HepG2 (cell line): ENCODE results near the gene AZU1. TPM values are rescaled to one million over a fixed set of nuclear protein-coding genes. Genes with fewer than 3 reads are reported as not detected.
A peak's percentile ranks its signal among the peaks of the same experiment; 100 is the strongest.

Experiments
- ELF3 ChIP-seq: IDR thresholded peaks from 2 replicates; pipeline ENCODE4 v1.6.1; 2016; ENCODE audit warnings: missing genetic modification reagents, missing compliant biosample characterization
- LCORL ChIP-seq, 2 experiments: fragments of 450-650 bp in 1 of 2; sonication (generic) in 1 of 2; formaldehyde crosslinking in 1 of 2; IDR thresholded peaks; 2 replicates each; pipeline versions ENCODE4 v1.5.0 to v1.6.1; 2017 to 2020; ENCODE audit warnings: antibody characterized with exemption in 1 of 2, missing genetic modification reagents in 1 of 2
- ZNF563 ChIP-seq: sonication (generic); formaldehyde crosslinking; IDR thresholded peaks from 2 replicates; pipeline ENCODE4 v1.8.0; 2022; ENCODE audit warnings: mild to moderate bottlenecking, moderate library complexity, missing genetic modification reagents
- polyA plus RNA-seq, 8 experiments: library from polyadenylated mRNA; depleted of rRNA in 3 of 8; stranded (reverse) in 7 of 8; unstranded in 1 of 8; fragments of >200 nt; fragmentation: Illumina TruSeq in 4 of 8; extraction: Trizol in 4 of 8; gene quantifications; 2 replicates each; pipeline versions ENCODE4 v1.2.1 to v1.2.3, GENCODE V29; 2011 to 2016; ENCODE audit warnings: low read depth in 4 of 8, missing spikeins in 1 of 8, mixed read lengths in 1 of 8; ENCODE audit not compliant: insufficient read depth in 1 of 8
- total RNA-seq, 5 experiments: library from RNA; depleted of rRNA; stranded (reverse); fragments of >200 nt; fragmentation: Illumina TruSeq; extraction: Trizol; gene quantifications; 2 replicates each; pipeline ENCODE4 v1.2.3, GENCODE V29; 2016; ENCODE audit warnings: low read depth in 1 of 5
- TF ChIP-seq, protein P1 (sequence below): IDR thresholded peaks from 2 replicates; pipeline ENCODE4 v1.6.1; 2016; ENCODE audit warnings: low read depth, missing genetic modification reagents, missing compliant biosample characterization
- TF ChIP-seq, protein P2 (sequence below): sonication (generic); formaldehyde crosslinking; IDR thresholded peaks from 2 replicates; pipeline ENCODE4 v1.5.0; 2020; ENCODE audit warnings: missing genetic modification reagents

AZU1 gene
- total and polyA plus RNA-seq, 2 of the 13 experiments (the other 11 are each of a cell fraction or from before 2014, with no cell fraction given): not detected

DNA sequence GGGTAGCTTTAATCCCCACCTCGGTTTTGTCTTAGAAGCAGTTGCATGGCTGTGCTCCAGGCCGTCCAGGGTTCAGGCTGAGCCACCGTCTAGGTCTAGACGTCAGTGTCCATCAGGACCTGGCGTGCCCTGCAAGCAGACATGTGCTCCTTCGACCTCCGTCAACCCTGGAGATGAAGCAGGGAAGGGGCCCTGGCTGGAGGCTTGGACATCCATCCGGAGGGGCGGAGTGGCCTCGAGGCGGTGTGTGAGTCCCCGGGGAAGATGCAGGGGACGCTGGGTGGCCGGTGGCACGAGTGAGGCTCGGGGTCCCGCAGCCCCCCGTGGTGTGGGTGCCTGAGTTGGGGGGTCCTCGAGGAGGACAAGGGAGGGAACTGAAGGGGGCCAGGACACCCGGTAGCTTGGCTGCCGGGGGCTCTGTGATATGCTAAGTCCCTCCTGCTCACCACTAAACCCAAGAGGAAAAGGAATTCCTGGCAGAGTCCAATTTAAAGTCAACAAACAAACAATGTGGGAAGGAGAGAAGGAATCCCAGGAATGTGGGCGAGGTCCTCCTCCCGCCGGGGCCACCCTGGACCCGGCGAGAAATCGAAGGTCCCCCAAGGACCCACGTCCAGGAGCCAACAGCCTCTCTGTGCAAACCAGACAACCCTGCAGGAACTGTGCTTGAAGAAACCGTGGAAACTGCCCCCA lies 45.3 kb upstream of the AZU1 start (continued):
- TF ChIP-seq, protein P1, sequence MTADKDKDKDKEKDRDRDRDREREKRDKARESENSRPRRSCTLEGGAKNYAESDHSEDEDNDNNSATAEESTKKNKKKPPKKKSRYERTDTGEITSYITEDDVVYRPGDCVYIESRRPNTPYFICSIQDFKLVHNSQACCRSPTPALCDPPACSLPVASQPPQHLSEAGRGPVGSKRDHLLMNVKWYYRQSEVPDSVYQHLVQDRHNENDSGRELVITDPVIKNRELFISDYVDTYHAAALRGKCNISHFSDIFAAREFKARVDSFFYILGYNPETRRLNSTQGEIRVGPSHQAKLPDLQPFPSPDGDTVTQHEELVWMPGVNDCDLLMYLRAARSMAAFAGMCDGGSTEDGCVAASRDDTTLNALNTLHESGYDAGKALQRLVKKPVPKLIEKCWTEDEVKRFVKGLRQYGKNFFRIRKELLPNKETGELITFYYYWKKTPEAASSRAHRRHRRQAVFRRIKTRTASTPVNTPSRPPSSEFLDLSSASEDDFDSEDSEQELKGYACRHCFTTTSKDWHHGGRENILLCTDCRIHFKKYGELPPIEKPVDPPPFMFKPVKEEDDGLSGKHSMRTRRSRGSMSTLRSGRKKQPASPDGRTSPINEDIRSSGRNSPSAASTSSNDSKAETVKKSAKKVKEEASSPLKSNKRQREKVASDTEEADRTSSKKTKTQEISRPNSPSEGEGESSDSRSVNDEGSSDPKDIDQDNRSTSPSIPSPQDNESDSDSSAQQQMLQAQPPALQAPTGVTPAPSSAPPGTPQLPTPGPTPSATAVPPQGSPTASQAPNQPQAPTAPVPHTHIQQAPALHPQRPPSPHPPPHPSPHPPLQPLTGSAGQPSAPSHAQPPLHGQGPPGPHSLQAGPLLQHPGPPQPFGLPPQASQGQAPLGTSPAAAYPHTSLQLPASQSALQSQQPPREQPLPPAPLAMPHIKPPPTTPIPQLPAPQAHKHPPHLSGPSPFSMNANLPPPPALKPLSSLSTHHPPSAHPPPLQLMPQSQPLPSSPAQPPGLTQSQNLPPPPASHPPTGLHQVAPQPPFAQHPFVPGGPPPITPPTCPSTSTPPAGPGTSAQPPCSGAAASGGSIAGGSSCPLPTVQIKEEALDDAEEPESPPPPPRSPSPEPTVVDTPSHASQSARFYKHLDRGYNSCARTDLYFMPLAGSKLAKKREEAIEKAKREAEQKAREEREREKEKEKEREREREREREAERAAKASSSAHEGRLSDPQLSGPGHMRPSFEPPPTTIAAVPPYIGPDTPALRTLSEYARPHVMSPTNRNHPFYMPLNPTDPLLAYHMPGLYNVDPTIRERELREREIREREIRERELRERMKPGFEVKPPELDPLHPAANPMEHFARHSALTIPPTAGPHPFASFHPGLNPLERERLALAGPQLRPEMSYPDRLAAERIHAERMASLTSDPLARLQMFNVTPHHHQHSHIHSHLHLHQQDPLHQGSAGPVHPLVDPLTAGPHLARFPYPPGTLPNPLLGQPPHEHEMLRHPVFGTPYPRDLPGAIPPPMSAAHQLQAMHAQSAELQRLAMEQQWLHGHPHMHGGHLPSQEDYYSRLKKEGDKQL (CRISPR knock-in tag): no peak
- TF ChIP-seq ZNF563 (CRISPR knock-in tag) (peak; percentile 45; the same call in 1 of the 2 replicates), LCORL (IDR thresholded peaks at IDR 0.05) (peak; percentile 64; the same call in 1 of the 2 replicates), LCORL (CRISPR knock-in tag; IDR thresholded peaks at IDR 0.05) (peak; percentile 96), ELF3 (CRISPR knock-in tag) (peak; percentile 70)
- TF ChIP-seq, protein P2, sequence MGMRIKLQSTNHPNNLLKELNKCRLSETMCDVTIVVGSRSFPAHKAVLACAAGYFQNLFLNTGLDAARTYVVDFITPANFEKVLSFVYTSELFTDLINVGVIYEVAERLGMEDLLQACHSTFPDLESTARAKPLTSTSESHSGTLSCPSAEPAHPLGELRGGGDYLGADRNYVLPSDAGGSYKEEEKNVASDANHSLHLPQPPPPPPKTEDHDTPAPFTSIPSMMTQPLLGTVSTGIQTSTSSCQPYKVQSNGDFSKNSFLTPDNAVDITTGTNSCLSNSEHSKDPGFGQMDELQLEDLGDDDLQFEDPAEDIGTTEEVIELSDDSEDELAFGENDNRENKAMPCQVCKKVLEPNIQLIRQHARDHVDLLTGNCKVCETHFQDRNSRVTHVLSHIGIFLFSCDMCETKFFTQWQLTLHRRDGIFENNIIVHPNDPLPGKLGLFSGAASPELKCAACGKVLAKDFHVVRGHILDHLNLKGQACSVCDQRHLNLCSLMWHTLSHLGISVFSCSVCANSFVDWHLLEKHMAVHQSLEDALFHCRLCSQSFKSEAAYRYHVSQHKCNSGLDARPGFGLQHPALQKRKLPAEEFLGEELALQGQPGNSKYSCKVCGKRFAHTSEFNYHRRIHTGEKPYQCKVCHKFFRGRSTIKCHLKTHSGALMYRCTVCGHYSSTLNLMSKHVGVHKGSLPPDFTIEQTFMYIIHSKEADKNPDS: no peak
- TF ChIP-seq, all 625 proteins: peak for 131
